ENCODE results near the gene MSX2. TPM values are rescaled to one million over a fixed set of nuclear protein-coding genes. Genes with fewer than 3 reads are reported as not detected.

Gene MSX2
- total RNA-seq, 1 donor from 2014 or later = 3.7 TPM

DNA sequence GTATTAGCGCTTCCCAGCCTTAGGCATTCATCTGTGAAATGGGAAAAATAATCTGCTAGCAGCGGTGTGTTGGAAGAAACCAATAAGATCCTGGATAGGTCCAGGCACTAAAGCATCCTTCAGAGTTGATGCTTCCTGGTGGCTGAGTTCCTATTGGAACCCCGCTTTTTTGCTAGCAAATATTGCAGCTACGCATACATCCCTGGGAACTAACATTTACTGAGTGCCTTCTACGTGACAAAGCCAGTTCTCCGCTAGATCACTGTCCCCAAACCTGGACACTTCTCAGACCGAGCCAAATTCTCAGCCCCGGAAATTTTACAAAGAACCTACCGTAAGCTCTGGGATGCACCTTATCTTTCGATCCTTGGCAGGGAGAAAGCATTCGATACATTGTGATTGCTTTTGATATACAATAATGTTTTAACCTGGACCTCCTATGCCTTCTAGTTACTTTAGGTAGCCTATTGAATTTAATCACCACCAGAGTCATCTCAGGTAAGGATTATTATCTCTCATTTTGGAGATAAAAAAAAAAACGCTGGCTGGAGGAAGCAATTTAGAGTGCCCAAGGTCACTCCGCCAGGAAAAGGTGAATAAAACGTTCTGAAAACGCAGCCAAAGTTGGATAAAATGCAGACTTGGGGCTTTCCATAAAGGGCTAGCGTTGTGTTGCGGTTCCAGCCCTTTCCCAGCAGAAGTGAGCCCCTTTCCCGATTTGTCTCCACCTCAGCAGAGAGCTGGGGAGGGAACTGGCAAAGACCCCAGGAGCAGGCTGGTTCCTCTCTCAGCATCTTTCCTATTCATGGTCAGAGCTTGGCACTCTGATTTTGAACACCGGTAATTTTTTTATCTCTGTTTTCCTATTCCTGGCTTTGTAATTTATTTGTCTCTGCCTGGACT, 2.6 kb upstream of the MSX2 start:
- no peak overlapping the region for H3K4me3 ChIP-seq (ENCODE audit: low read depth, low read length)
- TF ChIP-seq, protein P1, sequence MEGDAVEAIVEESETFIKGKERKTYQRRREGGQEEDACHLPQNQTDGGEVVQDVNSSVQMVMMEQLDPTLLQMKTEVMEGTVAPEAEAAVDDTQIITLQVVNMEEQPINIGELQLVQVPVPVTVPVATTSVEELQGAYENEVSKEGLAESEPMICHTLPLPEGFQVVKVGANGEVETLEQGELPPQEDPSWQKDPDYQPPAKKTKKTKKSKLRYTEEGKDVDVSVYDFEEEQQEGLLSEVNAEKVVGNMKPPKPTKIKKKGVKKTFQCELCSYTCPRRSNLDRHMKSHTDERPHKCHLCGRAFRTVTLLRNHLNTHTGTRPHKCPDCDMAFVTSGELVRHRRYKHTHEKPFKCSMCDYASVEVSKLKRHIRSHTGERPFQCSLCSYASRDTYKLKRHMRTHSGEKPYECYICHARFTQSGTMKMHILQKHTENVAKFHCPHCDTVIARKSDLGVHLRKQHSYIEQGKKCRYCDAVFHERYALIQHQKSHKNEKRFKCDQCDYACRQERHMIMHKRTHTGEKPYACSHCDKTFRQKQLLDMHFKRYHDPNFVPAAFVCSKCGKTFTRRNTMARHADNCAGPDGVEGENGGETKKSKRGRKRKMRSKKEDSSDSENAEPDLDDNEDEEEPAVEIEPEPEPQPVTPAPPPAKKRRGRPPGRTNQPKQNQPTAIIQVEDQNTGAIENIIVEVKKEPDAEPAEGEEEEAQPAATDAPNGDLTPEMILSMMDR (conservative IDR thresholded peaks at IDR 0.05; ENCODE audit: low read depth, low read length) = no peak

DNA sequence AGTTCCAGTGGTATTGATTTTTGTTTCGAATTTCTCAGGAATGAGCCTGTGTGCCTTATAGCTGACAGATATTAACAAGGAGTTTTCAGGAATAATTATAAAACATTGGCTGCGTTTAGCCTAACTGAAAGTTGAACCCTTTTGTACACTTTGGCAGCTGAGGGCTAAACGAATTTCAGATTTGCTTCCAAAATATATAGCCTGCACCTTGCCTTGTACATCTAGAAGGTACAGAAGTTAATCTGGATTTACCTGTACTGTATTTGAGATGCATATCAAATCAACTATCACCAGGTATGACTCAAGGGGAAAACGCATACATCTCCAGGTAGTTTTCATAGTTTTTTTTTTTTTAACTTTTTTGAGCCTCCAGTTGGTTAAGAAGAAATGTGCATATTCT, 1.9 kb upstream of the MSX2 start:
- no peak for DNase-seq (ENCODE audit: low read depth)
- H3K4me3 ChIP-seq (ENCODE audit: low read depth, low read length) = no peak overlapping the region
- TF ChIP-seq, protein P1 (conservative IDR thresholded peaks at IDR 0.05; ENCODE audit: low read depth, low read length) = no peak

More for the DNA sequence above, 2.6 kb upstream of the MSX2 start:
- DNase-seq (ENCODE audit: low read depth) = no peak

DNA sequence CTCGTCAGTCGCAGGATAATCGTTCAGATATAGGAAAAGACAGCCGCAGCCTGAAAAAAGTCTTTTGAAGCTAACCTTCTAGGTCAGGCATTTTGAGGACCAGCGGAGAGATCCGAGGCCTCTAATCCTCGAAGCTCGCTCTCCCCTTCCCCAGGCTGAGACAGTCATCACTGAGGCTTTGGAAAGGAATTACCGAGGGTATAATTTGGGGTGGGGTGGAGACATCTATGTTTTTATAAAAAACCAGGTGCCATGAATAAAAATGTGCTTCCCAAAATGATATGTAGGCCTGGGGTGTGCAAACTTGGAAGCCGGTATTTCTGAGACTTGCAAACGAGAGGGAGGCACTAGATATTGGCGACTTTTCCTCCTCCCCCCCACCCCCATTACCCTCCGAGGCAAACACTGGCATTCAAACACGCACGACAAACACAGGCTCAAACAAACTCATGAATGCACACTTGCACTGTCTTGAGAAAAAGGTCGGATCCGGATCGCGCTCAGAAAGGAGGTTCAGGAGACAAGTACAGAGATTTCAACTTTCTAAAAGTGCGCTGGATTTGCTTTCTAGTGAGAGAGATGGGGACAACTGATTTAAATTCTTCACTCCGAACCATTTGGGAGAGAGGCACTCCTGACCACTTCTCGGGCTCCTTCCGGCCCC, 935 bp upstream of the MSX2 start:
- TF ChIP-seq, protein P1 (conservative IDR thresholded peaks at IDR 0.05; ENCODE audit: low read depth, low read length) = no peak
- peak overlapping the region; percentile 48 for H3K4me3 ChIP-seq (ENCODE audit: low read depth, low read length)
- no peak for DNase-seq (ENCODE audit: low read depth)

DNA sequence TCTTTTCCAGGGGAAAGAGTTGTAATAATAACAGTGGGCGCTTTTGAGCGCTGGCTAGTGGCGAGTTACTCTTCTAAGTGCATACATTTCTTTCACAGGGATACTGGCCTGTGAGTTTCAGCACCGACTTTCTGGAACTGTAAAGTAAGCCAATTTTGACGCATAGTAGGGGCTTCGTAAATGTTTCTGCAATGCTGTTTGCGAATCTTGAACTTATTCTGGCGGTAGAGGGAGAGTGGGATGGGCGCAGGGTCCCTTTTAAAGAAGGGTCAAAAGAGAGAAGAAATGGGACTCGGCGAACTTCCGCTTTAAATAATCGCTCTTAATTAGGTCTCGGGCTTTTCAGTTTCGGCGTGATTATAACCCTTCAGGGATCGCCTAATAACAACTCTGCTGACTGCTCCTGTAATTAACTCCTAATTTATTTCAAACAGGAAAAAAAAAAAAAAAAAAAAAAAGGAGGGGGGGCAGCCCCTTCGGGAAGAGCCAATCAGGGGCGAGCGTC, 351 bp upstream of the MSX2 start:
- no peak for DNase-seq (ENCODE audit: low read depth)
- TF ChIP-seq, protein P1 (conservative IDR thresholded peaks at IDR 0.05; ENCODE audit: low read depth, low read length) = no peak
- H3K4me3 ChIP-seq (ENCODE audit: low read depth, low read length) = peak overlapping the region; percentile 48

DNA sequence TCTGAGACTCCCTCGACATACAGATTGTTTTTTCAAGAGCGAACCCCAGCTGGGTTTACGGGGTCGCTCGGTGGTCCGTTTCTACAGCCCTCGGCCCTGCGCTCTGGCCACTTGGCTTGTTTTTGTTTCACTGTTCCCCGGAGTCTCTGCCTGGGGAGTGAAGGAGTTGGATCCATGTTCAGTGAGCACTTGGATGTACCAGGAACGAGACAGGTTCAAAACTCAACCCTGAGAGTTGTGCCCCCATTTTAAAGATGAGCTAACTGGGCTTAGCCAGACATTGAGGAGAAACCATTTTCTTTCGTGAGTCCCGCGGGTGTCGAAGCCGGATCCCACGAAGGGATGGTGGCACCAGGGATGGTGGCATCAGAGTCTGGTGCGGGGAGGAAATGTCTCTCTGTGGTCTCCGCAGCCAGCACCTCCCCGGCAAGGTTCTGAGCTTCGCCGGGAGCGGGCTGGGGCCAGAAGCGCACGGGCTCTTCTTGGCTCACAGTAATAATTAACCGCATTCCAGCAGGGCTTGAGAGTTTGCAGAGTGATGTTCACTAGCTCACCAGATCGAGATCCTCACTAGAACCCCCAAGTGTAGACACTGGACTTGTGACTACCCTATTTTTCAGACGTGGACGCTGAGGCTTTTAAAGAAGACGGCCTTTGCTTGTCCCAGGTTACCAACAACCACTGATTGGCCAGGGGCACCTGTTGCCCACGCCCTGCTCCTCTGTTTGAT, 1.0 kb downstream of the MSX2 start:
- DNase-seq (ENCODE audit: low read depth) = no peak

DNA sequence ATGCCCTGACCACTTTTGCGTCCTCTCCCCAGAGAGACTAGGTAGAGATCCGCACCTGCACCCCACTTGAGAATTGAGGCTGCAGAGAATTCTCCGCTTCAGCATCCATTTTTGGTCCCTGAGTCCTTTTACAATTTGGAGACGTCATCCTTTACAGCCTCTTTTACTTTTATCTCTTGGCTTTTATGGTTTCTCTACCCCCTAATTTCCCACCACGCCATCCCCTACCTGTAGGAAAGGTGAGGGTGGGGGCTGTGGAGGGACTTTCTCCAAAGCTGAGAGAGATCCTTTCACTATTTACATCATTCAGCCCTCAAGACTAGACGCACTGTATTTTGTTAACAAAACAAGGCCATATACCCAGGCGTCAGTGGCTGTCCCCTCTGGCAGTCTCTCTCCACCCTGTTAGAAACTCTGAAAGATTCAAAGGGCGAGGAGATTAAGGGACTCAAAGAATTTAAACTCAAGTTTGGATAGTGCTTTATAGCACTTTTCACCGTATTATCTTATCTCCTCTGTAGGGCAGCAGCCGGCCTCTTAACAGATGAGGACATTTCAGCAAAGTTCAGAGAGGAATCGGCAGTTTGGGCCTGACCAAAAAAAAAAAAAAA, 1.7 kb downstream of the MSX2 start:
- no peak for DNase-seq (ENCODE audit: low read depth)
- no peak overlapping the region for H3K4me3 ChIP-seq (ENCODE audit: low read depth, low read length)
- TF ChIP-seq, protein P1 (conservative IDR thresholded peaks at IDR 0.05; ENCODE audit: low read depth, low read length) = no peak

More for the DNA sequence above, 1.0 kb downstream of the MSX2 start:
- peak overlapping the region; percentile 48 for H3K4me3 ChIP-seq (ENCODE audit: low read depth, low read length)
- TF ChIP-seq, protein P1 (conservative IDR thresholded peaks at IDR 0.05; ENCODE audit: low read depth, low read length) = no peak
